Umbilical cord (tissue), 2 donors: Measurements from ENCODE around the gene CTCFL. TPM values are rescaled to one million over a fixed set of nuclear protein-coding genes. Genes with fewer than 3 reads are reported as not detected.

ENCODE experiments used
- DNase-seq: peaks from one replicate; pipeline ENCODE4 v3.0.0-alpha.2; 2015; ENCODE audit warnings: low spot score
- total RNA-seq: library from RNA; depleted of rRNA; stranded (reverse); fragments of >200 nt; gene quantifications from one replicate; pipeline ENCODE4 v1.2.3, GENCODE V29; 2014; ENCODE audit warnings: low replicate concordance; ENCODE audit not compliant: insufficient read depth

The CTCFL gene
- total RNA-seq, 1 donor from 2014 or later = 2.6 TPM

DNA sequence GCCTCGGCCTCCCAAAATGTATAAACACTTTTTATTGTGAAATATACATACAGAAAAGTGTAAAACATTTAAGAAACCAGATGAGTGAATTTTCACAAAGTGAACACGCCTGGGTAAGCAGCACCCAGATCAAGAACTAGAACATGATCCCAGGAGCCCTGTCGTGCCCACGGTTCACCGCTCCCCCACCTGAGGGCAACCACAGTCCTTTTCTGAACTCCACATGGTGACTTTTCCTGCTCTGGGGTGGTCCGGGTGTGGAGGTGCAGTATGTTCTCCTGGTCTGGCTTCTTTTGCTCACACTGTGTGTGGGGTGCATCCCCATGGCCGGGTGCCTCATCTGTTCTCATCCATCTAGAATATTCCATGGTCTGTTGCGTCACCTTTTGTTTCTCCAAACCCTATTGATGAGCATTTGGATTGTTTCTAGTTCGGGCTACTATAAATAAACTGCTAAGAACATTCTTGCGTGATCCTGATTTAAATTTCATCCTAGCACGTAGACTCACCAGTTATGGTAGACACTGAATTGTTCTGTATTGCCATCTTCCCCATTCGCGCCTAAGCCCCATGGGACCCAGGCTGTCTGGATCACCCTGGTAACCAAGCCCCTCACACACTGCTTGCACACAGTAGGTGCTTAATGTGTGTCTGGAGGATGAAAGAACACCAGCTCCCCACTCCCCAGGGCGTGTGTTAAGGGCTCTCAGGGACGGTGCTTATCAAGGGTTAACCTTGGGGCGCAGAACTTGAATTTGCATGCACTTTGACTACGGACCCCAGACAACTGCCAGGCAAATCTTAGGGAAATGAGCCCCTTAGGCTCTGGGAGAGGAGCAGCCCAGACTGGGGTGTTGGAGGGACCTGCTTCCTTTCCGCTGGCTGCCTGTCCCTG is 56.2 kb downstream of the CTCFL start:
- DNase-seq = no peak

DNA sequence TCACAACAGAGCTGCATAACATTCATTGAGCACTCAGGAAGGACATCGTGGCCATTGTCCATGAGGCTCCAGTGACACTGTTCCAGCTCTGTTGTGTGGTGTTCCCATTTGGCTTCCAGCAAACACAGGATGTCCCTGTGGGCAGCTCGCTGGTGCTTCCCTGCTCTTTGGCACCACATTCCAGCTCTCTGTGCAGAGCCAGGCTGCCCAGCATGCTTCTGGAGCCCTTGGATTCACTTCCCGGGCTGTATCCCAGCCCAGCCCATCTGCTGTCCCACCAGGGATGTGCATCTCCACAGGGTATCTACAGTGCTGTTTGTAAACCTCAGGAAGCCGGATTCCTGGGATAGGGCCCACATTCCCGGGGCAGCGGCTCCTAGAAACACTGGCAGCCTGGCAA is 57.2 kb downstream of the CTCFL start:
- DNase-seq = no peak

DNA sequence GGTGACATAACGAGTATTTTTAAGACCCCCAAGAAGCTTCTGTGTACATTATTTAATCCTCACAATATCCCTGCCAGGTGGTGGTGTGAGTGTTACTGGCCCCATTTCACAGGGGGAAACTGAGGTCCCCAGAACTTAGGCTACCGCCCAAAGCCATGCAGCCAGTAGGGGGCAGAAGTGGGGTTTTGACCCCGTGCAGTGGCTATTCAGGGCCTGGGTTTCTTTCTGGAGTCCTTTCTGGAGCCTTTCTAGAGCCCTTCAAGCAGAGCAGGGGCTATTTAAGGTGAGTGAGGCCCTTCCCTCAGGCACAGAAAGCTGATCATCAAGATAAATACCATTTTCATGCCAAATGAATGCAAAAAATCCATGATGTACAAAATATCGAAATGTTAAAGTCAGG is 59.0 kb downstream of the CTCFL start:
- DNase-seq = no peak

DNA sequence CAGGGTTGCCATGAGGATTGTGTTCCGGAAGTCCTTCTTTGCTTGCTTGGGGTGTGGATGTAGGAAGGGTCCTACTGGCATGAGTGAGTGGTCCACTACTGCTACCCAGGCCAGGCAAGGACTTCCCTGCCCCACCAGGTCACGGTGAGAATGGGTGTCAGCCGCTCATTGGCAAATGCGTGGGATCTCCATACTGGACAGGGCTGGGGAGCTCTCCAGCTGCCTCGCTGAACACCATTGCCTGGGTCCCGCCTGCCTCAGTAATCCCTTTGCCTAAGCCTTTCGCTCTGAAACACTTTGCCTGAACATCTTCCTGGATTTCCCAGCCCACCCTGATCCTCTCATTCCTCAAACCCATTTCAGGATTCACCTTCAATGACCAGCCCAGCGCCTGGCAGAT is 59.5 kb downstream of the CTCFL start:
- DNase-seq = no peak

DNA sequence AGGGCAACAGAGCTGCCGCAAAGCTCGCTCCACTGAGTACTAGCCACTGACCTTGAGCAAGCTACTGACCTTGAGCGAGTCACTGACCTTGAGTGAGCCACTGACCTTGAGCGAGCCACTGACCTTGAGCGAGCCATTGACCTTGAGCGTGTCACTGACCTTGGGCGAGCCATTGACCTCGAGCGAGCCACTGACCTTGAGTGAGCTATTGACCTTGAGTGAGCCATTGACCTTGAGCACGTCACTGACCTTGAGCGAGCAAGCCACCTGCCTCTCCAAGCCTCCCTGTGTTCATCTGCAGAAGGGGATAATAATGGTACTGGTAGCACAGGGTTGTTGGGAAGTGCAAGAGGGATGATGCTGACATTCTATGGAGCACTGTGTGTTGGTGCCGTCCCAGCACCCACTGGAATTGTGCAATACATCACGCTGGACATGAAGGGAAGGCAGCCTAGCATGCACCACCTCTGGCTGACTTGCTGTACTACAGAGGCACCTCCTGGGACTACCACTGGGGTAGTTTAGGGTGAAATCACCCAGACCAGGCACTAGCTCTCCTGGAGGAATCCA is 60.2 kb downstream of the CTCFL start:
- DNase-seq = no peak

DNA sequence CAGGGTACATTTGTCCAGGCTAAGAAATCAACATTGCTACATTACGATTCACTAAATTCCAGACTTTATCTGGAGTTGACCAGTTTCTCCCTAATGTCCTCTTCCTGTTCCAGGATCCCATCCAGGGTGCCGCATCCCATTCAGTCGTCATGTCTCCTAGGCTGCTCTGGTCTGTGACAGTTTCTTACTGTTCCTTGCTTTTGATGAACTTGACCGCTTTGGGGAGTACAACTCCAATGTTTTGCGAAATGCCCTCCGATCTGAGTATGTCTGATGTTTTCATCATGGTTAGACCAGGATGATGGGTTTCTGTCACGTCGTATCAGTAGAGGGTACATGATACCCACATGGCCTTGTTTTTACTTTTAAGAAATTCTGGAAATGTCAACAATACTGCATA is 62.2 kb downstream of the CTCFL start:
- DNase-seq = no peak

DNA sequence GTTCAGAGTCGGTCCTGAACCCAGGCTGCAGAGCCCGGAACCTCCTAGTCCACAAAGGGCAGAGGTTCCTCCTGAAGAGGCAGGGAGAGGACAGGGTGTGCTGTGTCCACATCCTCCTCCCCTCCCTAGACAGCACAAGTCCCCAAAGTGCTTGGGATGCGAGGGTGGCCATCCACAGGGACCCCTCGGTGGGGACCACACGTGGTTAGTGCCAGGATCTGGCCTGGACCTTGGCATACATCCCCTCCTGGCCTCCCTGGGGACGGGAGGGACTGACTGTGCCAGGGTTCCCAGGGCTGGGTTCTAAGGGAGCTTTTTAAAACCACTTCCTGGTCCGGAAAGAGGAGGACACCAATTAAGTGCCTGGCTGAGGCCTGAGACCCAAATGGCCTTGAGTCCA is 63.2 kb downstream of the CTCFL start:
- no peak for DNase-seq

DNA sequence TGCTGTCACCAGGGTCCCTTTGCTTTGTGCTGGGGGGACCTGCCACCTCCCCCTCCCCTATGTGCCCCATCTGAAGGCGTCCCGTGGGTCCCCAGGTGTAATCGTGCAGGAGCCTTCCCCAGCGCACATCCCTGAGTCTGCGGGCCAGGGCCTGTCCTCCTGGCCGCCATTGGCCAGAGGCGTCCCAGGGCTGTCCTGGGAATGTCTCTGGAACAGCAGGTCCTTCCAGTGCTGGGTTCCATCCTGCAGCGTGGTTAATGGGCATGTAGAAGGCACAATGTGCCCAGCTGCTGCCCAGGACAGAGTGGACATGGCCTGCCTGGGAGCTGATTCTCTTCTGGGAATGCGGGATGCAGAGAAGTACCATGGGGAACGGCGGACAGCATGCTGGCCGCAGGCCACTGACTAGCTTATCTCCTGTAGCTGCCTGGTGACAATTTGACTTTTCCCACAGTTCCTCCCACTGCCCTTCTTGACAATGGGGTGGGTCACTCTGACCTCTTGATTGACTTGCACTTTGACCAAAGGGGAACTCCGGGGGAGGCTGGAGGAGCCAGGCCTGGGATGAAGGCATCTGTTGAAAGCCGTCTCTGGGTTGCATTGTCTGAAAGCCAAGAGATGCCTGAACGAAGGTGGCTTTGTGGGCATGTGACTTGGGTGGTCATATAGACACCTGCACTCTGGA is 64.0 kb downstream of the CTCFL start:
- no peak for DNase-seq

DNA sequence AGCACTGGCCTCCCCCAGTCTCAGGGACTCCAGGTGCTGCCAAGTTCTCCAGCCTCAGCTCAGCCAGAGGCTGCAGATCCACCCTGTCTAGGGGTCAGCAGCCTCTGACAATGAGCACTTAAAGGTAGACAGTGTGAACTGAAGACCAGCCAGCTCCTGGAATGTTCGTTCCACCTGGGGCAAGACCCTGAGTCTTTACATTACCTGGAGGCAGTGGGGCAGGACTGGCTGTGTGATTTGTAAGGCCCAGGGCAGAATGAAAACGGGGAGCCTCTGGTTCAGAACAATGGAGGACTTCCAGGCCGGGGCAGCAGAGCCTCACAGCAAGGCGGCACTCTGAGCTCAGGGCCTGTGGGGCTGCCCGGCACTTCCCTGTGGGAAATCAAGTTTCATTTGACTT is 65.0 kb downstream of the CTCFL start:
- DNase-seq = no peak

DNA sequence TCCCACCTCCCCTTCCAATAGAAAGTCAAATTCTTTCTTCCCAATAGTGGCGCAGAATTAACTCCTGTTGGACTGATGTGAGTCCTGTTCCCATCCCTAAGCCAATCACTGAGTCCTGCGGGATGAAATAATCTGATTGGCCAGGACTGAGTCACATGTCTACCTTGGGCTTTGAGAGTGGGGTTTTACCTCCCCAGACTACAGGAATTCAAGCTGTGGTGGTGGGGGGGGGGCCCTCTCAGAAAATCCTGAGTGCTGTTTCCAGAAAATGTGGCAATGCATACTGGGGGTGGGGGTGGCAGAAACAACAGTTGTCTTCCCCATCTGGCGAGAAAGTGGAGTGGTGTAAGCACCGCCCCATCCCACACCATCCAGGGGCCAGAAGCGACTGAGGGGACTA is 65.7 kb downstream of the CTCFL start:
- DNase-seq = no peak

DNA sequence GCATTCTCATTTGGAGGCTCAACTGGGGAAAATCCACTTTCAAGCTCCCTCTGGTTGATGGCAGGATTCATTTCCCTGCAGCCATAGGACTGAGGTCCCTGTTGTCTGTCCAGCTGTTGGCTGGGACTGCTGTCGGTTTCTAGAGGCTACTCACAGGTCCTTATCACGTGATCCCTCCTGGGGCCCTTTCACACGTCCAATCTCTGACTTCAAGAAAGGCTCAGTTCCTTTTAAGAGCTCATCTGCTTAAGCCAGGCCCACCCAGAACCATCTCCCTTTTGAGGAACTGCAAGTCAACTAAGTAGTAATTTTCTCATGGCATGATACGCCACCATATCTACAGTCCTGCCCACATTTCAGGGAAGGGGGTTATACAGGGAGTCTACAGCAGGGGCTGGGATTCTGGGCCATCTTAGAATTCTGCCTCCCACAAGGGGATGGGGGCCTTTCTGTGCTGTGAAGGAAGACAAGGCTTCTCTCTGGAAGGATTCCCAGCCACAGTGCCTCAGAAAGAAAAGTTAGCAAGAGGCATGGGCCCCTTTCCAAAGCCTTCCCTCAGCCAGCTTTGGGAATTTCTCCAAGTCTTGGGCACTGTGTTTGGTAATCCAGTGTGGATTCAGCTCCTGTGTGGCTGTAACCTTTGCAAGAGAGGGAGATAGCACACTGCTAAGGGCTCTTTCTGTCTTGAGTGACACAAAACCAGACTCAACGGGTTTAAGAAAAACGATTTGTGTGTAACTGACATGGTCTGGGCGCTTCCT is 66.4 kb downstream of the CTCFL start:
- DNase-seq = peak; percentile 77

DNA sequence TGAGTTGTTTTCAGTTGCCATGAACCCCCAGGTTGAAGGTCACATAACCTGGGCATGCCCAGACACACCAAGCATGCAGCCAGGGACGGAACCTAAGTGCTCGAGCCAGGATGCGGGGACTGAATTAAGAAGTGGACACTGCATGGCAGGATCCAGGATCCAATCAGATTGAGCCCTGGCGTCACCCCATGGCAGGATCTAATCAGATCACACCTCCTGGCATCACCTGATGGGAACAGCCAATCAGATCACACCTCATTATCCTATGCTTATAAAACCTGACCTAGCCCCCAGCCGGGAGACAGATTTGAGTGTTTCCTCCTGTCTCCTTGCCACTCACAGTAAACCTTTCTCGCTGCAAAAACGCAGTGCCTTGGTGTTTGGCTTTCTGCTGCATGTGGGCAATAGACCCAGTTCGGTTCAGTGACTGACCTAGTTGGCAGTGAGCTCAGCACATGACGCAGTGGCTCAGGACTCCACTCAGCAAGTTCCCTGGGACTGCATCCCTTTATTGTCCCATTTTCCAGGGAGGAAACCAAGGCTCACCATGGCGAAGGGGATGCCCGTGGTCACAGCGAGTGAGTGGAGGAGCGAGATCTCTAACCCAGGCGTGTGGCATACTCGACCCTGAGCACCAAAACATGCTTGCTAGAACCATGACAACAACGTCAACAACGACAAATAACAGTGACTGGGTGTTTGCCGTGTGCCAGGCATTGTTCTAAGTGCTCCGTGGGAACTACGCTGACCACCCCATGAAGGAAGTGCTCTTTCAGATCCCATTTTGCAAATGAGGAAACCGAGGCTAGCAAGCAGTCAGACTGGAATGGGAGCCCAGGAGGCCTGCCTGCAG is 67.5 kb downstream of the CTCFL start:
- DNase-seq = no peak

DNA sequence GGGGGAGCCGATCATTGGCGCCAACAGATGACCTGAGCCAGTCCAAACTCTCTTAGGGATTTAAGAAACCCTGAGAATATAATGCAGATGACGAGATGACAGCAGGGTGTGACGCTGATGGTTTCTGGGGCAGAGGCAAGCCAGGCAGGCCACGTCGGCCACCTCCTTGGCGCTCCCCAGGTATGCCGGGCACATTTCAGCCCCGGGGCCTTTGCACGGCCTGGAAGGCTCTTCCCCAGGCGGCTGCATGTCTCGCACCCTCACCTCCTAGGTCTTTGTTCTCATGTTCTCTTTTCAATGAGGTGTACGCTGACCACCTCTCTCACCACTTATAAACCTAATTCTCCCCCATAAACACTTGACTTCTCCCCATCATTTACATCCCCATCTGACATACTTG is 68.8 kb downstream of the CTCFL start:
- DNase-seq = no peak

DNA sequence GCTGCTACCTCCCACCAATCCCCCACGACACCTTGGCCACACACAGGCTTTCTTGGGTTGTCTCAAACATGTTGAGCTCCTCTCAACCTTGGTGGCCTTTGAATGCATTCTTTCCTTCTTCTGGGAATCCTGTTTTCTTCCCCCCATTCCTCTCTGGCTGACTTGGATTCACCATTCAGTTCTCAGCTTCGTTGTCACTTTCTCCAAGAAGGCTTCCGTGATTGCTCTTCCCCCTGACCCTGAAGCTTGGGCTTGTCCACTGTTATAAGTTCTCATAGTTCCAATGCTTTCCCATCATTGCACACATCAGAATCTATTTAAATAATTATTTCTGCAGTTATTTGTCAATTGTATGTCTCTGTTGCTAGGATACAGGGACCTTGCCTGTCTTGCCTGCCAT is 69.6 kb downstream of the CTCFL start:
- DNase-seq = no peak

DNA sequence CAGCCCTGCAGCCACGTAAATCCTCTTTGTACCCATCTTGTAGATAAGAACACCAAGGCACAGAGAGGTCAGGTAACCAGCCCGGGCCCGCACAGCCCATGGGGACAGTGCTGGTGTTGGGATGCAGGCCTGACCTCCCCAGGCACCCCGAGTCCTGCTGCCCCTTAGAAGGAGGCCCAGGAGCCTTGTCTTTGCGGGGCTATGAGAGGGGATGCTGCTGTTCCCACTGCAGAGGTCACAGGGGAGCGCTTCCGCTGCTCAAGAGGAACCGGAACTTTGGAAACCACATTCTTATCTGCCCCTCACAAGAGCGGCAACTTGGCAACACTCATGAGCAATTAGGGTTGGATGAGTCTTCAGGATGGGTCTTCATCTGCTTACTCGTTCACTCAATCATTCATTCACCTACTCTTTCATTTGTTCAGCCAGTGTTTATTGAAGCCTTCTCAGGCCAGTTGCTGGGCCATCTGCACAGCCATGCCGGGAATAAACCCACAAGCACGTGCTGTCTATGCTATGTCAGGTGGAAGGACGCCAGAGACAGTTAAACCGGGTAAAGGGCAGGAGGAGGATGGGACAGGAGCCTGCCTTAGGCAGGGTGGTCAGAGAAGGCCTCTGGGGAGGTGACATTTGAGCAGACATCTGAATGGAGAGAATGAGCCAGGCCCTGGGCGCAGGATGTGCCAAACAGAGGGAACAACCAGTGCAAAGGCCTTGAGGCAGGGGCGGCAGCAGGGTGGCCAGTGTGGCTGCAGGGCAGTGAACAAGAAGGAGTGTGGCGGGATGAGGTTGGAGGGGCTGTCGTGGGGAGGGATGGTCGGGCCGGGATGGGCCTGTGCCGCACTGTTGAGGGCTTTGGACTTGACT is 72.9 kb downstream of the CTCFL start:
- no peak for DNase-seq

DNA sequence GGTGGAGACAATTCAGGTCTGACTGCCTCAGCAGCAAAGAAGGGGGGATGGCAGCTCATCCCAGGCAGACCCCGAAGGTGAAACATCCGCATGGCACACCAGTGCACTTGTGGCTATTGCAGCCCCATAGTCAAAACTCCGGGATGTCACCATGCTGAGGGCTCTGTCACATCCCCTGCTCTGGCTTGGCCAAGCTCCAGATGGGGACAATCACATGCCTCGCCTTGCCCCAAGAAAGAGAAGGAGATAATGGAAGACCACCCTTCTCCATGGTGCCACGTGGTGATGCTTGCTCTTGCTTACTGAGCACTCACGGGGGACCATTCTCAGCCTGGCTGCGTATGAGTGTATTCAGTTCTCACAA is 73.5 kb downstream of the CTCFL start:
- DNase-seq = no peak

DNA sequence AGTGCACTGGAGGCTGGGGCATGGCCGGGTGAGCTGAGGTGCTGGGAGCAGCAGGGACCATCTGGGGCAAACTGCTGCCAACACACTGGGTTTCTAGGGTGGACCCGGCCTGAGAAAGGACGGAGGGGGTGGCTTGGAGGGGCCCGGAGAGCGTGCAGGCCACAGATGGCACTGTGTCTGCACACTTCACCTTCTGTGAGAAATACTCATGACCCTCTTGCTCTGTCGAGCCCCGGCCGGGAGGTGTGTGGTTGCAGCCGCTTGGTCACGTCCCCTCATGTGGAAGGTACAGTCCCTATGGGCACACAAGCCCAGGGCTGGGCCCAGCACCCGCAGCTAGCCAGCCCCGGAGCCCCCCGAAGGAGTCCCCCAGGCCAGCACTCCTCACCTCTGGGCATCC is 74.0 kb downstream of the CTCFL start:
- DNase-seq = no peak

DNA sequence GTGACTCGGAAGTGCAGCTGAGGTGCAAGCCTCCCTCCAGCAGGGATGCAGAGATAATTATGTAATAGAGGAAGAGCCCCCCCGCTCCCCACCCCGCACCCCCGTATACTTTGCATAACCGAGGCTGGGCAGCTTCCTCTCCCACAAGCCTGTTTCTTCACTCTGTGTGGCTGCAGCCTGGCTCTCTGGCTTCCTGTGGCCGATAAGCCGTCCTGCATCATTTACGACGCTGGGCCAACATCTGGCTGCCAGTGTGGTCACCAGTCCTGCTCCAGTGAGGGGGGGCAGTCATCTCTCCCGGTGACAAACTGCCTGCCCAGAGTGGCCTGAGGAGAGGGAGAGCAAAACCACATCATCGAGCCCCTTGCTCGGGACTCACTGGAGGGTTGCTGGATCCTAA is 74.5 kb downstream of the CTCFL start:
- peak; percentile 52 for DNase-seq

DNA sequence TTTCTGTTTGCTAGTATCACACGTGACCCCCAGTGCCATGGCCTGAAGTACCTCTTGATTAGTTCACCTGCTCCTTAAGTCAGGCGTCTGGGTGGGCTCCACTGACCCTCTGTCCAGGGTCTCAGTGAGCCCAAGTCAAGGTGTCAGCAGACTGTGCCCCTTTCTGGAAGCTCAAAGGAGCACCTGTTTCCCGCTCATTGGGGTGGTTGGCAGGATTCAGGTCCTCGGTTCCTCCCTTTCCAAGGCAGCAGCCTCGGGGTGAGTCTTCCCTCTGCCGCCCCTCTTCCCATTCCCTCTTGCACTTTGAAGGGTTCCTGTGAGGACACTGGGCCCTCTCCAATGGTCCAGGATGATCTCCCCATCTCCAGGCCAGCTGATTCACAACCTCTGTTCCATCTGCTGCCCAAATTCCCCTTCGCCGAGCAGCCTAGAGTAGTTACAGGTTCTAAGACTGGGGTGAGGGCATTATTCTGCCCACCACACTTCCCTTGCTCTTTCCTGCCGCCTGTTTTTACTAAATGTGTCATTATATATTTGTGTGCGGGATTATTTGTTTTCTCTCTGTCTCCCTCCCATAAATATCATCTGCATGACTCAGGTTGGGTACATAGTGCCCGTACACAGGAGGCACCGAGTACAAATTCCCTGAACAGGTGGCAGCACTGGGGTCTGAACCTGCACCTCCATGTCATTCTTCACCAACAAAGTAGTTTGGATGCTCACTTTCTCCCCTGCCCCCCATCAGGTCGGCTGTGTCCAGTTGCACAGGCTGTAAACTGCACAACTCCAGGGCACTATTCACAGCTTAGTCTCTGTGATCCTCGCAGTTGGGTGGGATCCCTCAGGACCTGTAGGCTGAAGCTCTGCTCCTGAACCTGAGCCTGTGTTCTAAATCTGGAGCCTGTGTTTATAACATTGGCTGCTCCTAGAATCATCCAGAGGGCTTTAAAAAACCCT is 75.3 kb downstream of the CTCFL start:
- DNase-seq = no peak
